Measurements from ENCODE around the gene IL1RAP.
"Not testable (repeated sequence)": the region's sequence is repeated elsewhere in the genome, so short reads cannot be mapped to it uniquely, and the experiment has no call there.

IL1RAP gene

DNA sequence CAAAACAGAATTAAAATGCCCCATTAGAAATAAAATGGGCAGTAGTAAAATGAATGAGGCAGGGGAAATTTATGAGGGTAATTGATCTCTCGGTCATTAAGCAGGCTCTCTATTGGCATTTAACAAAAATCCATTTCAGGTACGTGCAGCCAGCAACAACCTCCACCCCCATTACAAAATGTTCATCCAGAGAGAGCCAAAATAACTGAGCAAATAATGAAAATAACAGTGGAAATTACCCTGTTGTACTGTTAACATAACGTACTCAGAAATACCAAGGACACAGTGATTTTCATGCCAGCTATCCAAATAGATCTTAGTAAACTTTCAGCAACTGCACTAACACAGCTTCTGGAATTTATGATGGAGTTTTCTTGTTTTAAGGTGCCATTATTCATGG is 127.7 kb downstream of the IL1RAP start:
- no peak for TF ChIP-seq ZNF274 (IDR thresholded peaks at IDR 0.05; ENCODE audit: low read depth, low read length)

DNA sequence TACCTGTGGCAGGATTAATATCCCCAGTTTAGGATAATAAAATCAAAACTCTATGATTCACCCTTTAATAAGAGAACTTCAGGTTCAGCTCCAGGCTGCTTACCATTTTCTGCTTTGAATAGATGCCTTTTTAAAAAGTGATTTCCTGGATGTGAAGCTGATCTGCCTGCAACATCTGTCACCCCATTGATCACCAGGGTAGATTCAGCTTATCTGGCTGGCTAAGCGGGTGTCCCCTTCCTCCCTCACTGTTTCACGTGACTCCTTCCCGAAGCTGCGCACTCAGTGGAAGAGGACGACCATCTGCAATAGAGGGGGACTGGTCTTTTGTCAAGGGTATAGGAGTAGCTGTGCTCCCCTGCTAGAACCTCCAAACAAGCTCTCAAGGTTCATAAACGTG is 128.1 kb downstream of the IL1RAP start:
- TF ChIP-seq ZNF274 (IDR thresholded peaks at IDR 0.05; ENCODE audit: low read depth, low read length) = no peak
- no peak overlapping the region for H3K4me3 ChIP-seq (ENCODE audit: low read length)

More for the DNA sequence above, 127.7 kb downstream of the IL1RAP start:
- H3K4me3 ChIP-seq (ENCODE audit: low read length) = no peak overlapping the region

DNA sequence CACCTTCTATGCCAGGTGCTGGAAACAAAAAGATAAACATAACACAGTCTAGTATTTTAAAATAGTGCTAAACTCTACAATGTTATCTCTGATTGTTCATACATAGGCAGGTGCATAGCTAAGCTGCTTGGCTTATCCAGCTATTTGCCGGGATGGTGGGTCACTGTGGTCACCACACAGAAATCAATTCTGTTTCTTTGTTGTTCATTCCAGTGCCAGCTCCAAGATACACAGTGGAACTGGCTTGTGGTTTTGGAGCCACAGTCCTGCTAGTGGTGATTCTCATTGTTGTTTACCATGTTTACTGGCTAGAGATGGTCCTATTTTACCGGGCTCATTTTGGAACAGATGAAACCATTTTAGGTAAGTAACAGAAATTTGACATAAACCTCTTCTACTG is 130.2 kb downstream of the IL1RAP start:
- H3K4me3 ChIP-seq (ENCODE audit: low read length) = no peak overlapping the region
- TF ChIP-seq ZNF274 (IDR thresholded peaks at IDR 0.05; ENCODE audit: low read depth, low read length) = no peak

DNA sequence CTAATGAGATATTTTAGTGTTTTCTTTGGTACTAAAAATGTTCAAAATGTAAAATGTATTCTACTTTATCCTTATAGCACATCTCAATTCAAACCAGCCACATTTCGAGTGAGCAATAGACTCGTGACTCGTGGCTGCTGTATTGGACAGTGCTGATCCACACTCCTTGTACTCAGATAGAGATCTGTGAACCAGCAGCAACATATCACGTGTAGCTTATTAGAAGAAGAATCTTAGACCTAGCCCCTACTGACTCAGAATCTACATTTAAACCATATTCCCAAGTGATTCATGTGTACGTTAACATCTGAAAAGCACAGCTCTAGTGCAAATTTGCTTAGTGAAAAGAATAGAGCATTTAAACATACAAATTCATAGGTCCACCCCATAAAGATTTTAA is 130.9 kb downstream of the IL1RAP start:
- no peak for TF ChIP-seq ZNF274 (IDR thresholded peaks at IDR 0.05; ENCODE audit: low read depth, low read length)
- no peak overlapping the region for H3K4me3 ChIP-seq (ENCODE audit: low read length)

DNA sequence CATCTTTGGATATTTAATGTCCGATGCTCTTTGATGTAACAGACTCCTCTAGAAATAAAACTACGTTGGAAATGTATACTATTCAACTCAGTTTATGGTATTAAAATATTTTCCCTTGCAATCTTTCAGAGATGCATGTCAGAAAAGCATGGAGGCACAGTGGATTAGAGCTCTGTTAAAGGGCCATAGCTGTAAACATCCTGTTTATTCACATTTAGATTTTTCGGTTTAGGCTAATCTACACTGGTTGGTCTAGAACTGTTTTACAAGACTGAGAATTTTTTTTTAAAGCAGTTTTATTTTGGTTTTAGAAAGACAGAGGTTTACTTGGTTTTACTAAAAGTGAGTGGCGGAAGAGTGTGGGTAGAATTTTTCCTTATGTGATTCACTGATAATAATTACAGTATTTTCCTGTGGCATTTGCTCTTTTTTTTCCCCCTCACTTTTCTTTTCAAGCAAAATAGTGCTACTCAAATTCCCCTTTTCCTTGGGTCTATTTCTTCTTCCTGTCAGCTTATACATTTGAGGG is 132.1 kb downstream of the IL1RAP start:
- no peak for TF ChIP-seq ZNF274 (IDR thresholded peaks at IDR 0.05; ENCODE audit: low read depth, low read length)
- no peak overlapping the region for H3K4me3 ChIP-seq (ENCODE audit: low read length)

DNA sequence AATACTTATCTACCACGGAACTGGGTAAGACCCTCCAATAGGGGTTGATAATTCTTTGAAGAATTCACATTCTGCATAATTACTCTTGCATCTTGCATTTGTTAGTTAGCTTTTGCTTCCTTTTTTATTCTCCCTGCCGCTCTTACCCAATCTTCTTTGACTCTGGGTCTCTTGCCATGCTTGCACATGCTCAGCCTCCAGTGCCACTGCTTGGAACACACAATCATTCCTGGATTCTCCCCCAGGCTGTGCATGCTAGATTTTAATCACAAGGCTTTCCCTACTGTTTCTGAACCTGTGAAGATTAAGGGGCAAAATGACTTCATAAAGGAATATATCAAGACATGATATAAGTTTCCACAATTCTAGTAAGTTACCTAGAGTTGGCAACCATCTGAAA is 133.1 kb downstream of the IL1RAP start:
- no peak for TF ChIP-seq ZNF274 (IDR thresholded peaks at IDR 0.05; ENCODE audit: low read depth, low read length)
- H3K4me3 ChIP-seq (ENCODE audit: low read length) = no peak overlapping the region

DNA sequence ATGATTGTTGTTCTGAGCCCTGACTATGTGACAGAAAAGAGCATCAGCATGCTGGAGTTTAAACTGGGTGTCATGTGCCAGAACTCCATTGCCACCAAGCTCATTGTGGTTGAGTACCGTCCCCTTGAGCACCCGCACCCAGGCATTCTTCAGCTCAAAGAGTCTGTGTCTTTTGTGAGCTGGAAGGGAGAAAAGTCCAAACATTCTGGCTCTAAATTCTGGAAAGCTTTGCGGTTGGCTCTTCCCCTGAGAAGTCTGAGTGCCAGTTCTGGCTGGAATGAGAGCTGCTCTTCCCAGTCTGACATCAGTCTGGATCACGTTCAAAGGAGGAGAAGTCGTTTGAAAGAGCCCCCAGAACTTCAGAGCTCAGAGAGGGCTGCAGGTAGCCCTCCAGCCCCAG is 142.0 kb downstream of the IL1RAP start:
- no peak overlapping the region for H3K4me3 ChIP-seq (ENCODE audit: low read length)
- no peak for TF ChIP-seq ZNF274 (IDR thresholded peaks at IDR 0.05; ENCODE audit: low read depth, low read length)

DNA sequence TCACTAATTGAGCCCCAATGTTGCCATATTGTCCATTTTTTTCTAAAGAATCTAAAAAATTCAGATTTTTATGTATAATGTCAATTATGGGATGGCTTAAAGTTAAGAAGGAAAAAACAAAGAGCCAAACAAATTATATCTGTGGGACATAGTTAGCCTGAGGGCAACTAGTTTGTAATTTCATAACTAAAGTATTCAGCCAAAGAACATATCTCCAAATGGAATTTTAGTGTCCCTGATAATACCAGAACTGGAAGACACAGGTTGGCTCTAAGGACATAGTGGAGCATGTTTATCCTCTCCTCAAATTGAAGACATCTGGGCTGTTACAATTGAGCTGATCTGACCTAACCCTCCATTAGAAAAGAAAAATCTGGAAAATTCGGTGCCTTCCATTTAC is 144.2 kb downstream of the IL1RAP start:
- H3K4me3 ChIP-seq (ENCODE audit: low read length) = no peak overlapping the region
- TF ChIP-seq ZNF274 (IDR thresholded peaks at IDR 0.05; ENCODE audit: low read depth, low read length) = no peak

DNA sequence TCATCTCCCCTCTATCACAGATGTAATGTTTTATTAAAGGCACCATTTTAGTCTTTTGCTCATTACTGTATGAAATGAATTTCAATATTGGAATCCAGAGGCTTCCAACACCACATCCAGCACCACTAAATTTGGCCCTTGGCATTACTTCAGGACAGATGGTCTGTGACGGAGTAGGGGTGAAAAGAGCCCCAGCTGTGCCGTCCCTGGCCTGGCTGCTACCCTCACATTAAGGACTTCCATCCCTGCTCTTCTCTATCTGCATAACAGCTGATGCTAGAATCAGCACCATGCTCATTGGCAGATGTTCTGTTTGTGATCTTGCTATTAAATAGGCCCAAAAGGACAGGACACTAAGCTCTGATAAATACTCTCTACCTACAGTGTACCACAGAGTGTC is 152.9 kb downstream of the IL1RAP start:
- no peak overlapping the region for H3K4me3 ChIP-seq (ENCODE audit: low read length)
- TF ChIP-seq ZNF274 (IDR thresholded peaks at IDR 0.05; ENCODE audit: low read depth, low read length) = no peak

DNA sequence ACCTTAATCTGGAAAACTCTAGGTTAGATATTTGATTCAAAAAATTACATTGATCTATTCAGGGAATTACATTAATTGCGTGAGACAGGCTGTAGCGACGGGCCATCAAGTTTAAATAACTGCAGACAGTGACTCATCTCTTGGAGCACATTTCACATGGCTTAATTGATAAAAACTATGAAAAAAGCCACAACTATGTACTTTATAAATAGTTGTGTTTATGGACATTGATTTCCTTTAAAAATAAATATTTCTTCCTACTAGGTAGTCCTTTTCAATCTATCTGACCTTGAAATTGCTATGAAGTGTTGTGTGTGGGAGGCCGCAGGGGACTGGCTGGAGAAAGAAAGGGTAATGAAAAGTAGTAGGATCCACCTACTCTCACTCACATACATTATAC is 157.8 kb downstream of the IL1RAP start:
- no peak overlapping the region for H3K4me3 ChIP-seq (ENCODE audit: low read length)
- TF ChIP-seq ZNF274 (IDR thresholded peaks at IDR 0.05; ENCODE audit: low read depth, low read length) = no peak

DNA sequence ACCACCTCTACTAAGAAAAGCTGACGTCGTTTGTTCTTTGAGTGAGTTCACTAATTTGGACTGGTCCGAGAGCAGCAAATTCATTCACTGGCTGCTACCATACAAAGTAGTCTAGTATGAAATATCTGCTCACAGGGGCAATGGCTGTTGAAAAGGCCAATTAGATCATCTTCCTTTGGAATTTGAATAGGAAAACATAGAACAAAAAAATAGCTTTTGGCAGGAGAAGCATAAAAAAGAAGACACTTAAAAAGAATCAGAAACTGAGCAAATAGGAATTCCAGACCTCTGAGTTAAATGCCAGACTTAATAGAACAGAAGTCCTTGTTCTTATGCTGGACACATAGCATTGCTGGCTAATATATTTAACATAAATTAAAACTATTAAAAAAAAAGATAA is 159.3 kb downstream of the IL1RAP start:
- TF ChIP-seq ZNF274 (IDR thresholded peaks at IDR 0.05; ENCODE audit: low read depth, low read length) = no peak
- H3K4me3 ChIP-seq (ENCODE audit: low read length) = no peak overlapping the region

DNA sequence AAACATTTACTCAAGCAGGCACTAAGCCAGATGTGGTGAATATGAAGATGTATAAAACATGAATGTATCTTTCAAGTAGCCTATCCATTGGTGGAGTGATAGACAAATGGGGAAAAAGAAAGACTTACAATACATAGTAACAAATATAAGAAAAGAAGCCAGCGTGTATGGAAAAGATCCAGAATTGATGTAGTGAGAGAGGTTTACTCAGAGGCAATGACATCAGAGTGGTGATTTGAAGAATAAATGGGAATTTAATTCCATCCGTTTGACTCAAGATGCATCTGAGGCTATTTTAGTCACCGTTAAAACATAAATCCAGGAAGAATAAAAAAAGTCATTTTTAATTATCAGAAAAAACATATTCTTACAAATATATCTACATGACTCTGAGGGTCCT is 162.6 kb downstream of the IL1RAP start:
- no peak for TF ChIP-seq ZNF274 (IDR thresholded peaks at IDR 0.05; ENCODE audit: low read depth, low read length)
- H3K4me3 ChIP-seq (ENCODE audit: low read length) = no peak overlapping the region

DNA sequence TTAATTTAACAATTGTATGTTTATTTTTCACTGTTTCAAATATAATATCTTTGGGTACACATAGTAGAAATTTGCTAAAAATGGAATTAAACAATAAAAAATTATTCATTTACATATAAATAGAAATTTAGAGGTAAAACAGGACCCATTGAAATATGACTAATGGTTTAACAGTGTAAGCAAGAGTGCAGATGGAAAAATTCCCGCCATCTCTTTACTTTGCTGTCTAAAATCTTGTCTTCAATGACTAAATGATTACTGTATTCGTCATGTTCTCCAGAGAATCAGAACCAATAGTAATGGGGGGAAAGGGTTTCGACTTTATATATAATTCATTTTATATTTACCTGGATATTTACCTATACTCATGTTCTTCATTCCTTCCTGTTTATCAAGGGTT is 163.1 kb downstream of the IL1RAP start:
- no peak overlapping the region for H3K4me3 ChIP-seq (ENCODE audit: low read length)
- TF ChIP-seq ZNF274 (IDR thresholded peaks at IDR 0.05; ENCODE audit: low read depth, low read length) = no peak

DNA sequence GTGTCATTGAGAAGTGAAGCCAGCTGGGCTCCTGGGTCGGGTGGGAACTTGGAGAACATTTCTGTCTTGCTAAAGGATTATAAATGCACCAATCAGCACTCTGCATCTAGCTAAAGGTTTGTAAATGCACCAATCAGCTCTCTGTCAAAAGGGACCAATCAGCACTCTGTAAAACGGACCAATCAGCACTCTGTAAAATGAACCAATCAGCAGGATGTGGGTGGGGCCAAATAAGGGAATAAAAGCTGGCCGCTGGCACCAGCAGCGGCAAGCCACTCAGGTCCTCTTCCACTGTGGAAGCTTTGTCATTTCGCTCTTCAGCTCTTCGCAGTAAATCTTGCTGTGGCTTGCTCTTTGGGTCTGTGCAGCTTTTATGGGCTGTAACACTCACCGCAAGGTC is 164.0 kb downstream of the IL1RAP start:
- H3K4me3 ChIP-seq (ENCODE audit: low read length) = not testable (repeated sequence)

DNA sequence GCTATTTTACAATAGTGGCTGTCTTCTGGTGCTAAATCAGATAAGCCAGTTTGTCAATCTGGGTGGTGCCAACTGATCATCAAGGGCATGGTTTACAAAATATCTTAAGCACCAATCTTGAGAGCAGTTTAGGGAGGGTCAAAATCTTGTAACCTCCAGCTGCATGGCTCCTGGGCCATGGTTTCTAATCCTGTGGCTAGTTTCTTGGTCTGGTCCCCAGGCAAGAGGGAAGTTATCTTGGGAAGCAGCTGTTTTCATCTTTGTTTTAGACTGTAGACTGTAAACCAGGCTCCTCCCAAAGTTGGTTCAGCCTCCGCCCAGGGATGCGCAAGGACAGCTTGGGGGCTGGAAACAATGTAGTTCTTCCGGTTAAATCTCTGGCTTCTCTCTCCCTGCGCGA is 166.8 kb downstream of the IL1RAP start:
- TF ChIP-seq ZNF274 (IDR thresholded peaks at IDR 0.05; ENCODE audit: low read depth, low read length) = no peak
- H3K4me3 ChIP-seq (ENCODE audit: low read length) = no peak overlapping the region

DNA sequence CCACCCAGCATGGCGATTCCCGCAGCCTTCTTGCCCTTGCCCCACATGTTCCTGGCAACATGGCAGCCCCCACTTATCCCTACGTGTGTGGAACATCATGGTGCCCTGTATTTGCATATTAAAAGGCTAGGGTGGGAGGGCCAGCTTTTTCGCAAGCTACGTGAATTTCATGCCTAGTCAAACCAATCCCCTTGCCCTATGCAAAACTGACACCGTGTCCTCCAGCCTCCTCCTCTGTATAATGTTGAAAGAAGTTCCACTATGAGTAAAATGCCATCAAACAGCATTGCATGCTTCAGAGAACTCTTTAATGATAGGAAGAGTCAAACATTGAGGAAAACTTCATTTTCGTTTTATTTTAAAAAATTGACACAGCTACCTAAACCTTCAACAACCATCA is 170.9 kb downstream of the IL1RAP start:
- no peak for TF ChIP-seq ZNF274 (IDR thresholded peaks at IDR 0.05; ENCODE audit: low read depth, low read length)
- no peak overlapping the region for H3K4me3 ChIP-seq (ENCODE audit: low read length)

All from GM08714 (cell line).